Neural progenitor cell (in vitro differentiated cells): Measurements from ENCODE around the gene DHH. TPM values are rescaled to one million over a fixed set of nuclear protein-coding genes. Genes with fewer than 3 reads are reported as not detected.

ENCODE experiments used
- DNase-seq: peaks from one replicate; pipeline ENCODE4 v3.0.0-alpha.2; 2016; ENCODE audit warnings: low spot score
- H2AFZ ChIP-seq: fragments of 200-600 bp; sonication (generic); replicated peaks from 2 replicates; pipeline ENCODE4 v1.6.1; 2016; ENCODE audit warnings: antibody characterized with exemption
- H3F3A ChIP-seq: fragments of 200-600 bp; sonication (generic); 2 replicates; pipeline ENCODE4 v1.6.1; 2016; ENCODE audit warnings: antibody characterized with exemption, low read depth
- H3K27ac ChIP-seq: fragments of 200-600 bp; sonication (generic); 2 replicates; pipeline ENCODE4 v1.5.1; 2016; ENCODE audit warnings: mild to moderate bottlenecking
- H3K27me3 ChIP-seq: fragments of 200-600 bp; sonication (generic); 2 replicates; pipeline ENCODE4 v1.6.1; 2016; ENCODE audit warnings: mild to moderate bottlenecking, moderate library complexity
- H3K36me3 ChIP-seq: fragments of 200-600 bp; sonication (generic); 2 replicates; pipeline ENCODE4 v1.5.1; 2016
- H3K4me1 ChIP-seq: fragments of 200-600 bp; sonication (generic); 2 replicates; pipeline ENCODE4 v1.6.1; 2016; ENCODE audit warnings: mixed run types
- H3K4me2 ChIP-seq: fragments of 200-600 bp; sonication (generic); 2 replicates; pipeline ENCODE4 v1.6.1; 2016
- H3K4me3 ChIP-seq: fragments of 200-600 bp; sonication (generic); 2 replicates; pipeline ENCODE4 v1.5.1; 2016
- H3K79me2 ChIP-seq: fragments of 200-600 bp; sonication (generic); 2 replicates; pipeline ENCODE4 v1.6.1; 2016; ENCODE audit warnings: low read depth
- H3K9ac ChIP-seq: fragments of 200-600 bp; sonication (generic); 2 replicates; pipeline ENCODE4 v1.6.1; 2016
- H3K9me3 ChIP-seq: fragments of 200-600 bp; sonication (generic); 2 replicates; pipeline ENCODE4 v1.5.1; 2016; ENCODE audit warnings: low read depth
- H4K20me1 ChIP-seq: fragments of 200-600 bp; sonication (generic); 2 replicates; pipeline ENCODE4 v1.6.1; 2016; ENCODE audit warnings: low read depth
- H3K27ac Mint-ChIP-seq: 3 replicates; pipeline ENCODE4 v1.8.0; 2021; ENCODE audit warnings: mixed read lengths
- H3K27me3 Mint-ChIP-seq: 2 replicates; pipeline ENCODE4 v1.8.0; 2022; ENCODE audit warnings: low read depth, mild to moderate bottlenecking, inconsistent platforms, moderate library complexity, mixed read lengths; ENCODE audit not compliant: insufficient read depth
- H3K36me3 Mint-ChIP-seq: 3 replicates; pipeline ENCODE4 v1.8.0; 2021; ENCODE audit warnings: mixed read lengths
- H3K4me1 Mint-ChIP-seq: 3 replicates; pipeline ENCODE4 v1.8.0; 2021; ENCODE audit warnings: mixed read lengths
- H3K4me3 Mint-ChIP-seq: 3 replicates; pipeline ENCODE4 v1.8.0; 2021; ENCODE audit warnings: mild to moderate bottlenecking, moderate library complexity, mixed read lengths
- H3K9me3 Mint-ChIP-seq: 3 replicates; pipeline ENCODE4 v1.8.0; 2020; ENCODE audit warnings: mixed read lengths
- EZH2 ChIP-seq: fragments of 200-600 bp; sonication (generic); IDR thresholded peaks from 2 replicates; pipeline ENCODE4 v1.6.1; 2017; ENCODE audit warnings: antibody characterized with exemption, mild to moderate bottlenecking, moderate library complexity
- EZH2phosphoT487 ChIP-seq: fragments of 200-600 bp; sonication (generic); IDR thresholded peaks from 2 replicates; pipeline ENCODE4 v1.6.1; 2017; ENCODE audit warnings: antibody characterized with exemption
- small RNA-seq: library from RNA; depleted of rRNA; stranded (forward); fragments of <200 nt; gene quantifications from one replicate; pipeline ENCODE3, GENCODE V24; 2015
- total RNA-seq: library from RNA; depleted of rRNA; stranded (reverse); fragments of >200 nt; gene quantifications from 2 replicates; pipeline ENCODE4 v1.2.3, GENCODE V29; 2015; ENCODE audit warnings: low replicate concordance
- TF ChIP-seq, protein P1 (sequence below): fragments of 200-600 bp; sonication (generic); IDR thresholded peaks from 2 replicates; pipeline ENCODE4 v1.5.1; 2017; ENCODE audit warnings: antibody characterized with exemption, mild to moderate bottlenecking

Gene DHH
- total RNA-seq, 1 donor from 2014 or later: not detected

DNA sequence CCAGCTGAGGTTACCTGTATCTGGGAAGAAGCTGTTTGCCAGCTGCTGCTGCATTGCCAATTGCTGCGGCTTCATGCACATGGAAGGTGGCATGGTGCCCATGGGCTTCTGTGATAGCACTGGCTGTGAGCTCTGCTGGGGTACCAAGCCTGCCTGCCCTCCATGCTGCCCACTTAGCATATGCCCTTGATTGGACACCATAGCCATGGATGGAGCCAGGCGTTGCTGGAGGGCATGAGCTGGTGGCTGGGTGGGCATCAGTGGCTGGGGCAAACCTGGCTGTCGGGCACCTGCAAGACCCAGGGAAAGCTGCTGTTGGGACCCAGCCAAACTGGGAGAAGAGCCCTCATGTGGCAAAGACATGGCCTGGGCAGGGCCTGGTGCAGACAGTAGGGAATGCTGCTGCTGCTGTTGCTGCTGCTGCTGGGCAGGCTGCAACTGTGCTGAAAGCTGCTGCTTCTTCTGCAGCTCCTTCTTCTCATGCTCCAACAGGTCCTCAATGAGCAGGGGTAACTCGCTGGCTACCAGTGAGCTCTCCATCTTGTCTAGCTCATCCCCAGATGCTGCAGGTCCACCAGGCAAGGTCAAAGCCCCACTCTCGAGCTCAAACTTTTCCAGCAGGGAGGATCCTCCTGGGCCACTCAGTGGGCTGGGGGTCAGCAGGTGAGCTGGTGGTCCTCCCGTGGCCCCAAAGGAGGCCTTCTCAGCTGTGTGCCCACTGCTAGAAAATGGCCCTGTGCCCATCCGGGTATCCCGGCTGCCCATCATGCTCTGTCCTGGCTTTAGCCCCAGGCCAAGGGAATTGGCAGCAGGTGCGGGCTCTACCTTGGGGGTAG is 57.3 kb downstream of the DHH start:
- H3K36me3 Mint-ChIP-seq: peaks cover 29% of the 10 kb centered on the region
- no peak overlapping the region for H3K4me3 ChIP-seq
- H3K27ac Mint-ChIP-seq: no peak overlapping the region
- no peaks in the 10 kb centered on the region for H3K27me3 ChIP-seq
- no peak overlapping the region for H3K4me2 ChIP-seq
- H4K20me1 ChIP-seq: peaks cover 20% of the 10 kb centered on the region
- H3K36me3 ChIP-seq: no peaks in the 10 kb centered on the region
- no peak overlapping the region for H2AFZ ChIP-seq
- H3K4me3 Mint-ChIP-seq: no peak overlapping the region
- no peak overlapping the region for H3K27ac ChIP-seq
- H3F3A ChIP-seq: no peaks in the 10 kb centered on the region
- no peak overlapping the region for H3K9ac ChIP-seq
- H3K79me2 ChIP-seq: no peaks in the 10 kb centered on the region
- TF ChIP-seq EZH2phosphoT487: no peak
- TF ChIP-seq, protein P1, sequence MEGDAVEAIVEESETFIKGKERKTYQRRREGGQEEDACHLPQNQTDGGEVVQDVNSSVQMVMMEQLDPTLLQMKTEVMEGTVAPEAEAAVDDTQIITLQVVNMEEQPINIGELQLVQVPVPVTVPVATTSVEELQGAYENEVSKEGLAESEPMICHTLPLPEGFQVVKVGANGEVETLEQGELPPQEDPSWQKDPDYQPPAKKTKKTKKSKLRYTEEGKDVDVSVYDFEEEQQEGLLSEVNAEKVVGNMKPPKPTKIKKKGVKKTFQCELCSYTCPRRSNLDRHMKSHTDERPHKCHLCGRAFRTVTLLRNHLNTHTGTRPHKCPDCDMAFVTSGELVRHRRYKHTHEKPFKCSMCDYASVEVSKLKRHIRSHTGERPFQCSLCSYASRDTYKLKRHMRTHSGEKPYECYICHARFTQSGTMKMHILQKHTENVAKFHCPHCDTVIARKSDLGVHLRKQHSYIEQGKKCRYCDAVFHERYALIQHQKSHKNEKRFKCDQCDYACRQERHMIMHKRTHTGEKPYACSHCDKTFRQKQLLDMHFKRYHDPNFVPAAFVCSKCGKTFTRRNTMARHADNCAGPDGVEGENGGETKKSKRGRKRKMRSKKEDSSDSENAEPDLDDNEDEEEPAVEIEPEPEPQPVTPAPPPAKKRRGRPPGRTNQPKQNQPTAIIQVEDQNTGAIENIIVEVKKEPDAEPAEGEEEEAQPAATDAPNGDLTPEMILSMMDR: no peak
- TF ChIP-seq EZH2: no peak
- no peaks in the 10 kb centered on the region for H3K9me3 ChIP-seq
- no peaks in the 10 kb centered on the region for H3K4me1 Mint-ChIP-seq
- peaks cover 6% of the 10 kb centered on the region for H3K27me3 Mint-ChIP-seq
- H3K4me1 ChIP-seq: no peaks in the 10 kb centered on the region
- no peaks in the 10 kb centered on the region for H3K9me3 Mint-ChIP-seq
- no peak for DNase-seq

Small RNA genes lying within 50 kb of the gene (small RNA-seq; reads per million reads assigned to genes)
- not detected for gene RF00019

Other genes starting within 250 kb of the DHH start
- gene DDX23, start 242.6 kb downstream of the DHH start, total RNA-seq: 95.6 and 109 TPM in 2 replicates
- gene RND1, start 228.9 kb downstream of the DHH start, total RNA-seq: 9.8 and 16.7 TPM in 2 replicates
- gene FKBP11, start 169.3 kb downstream of the DHH start, total RNA-seq: 12.6 and 18.2 TPM in 2 replicates
- 84.1 and 144 TPM in 2 replicates for gene ARF3, start 137.3 kb downstream of the DHH start, total RNA-seq
- gene WNT10B, start 123.1 kb downstream of the DHH start, total RNA-seq: 0.07 and 1.2 TPM in 2 replicates
- gene WNT1, start 116.5 kb downstream of the DHH start, total RNA-seq: 0.56 TPM in 1 of 2 replicates, not detected in the other
- gene DDN, start 95.4 kb downstream of the DHH start, total RNA-seq: 0.25 TPM in 1 of 2 replicates, not detected in the other
- gene PRKAG1, start 76.0 kb downstream of the DHH start, total RNA-seq: 32.4 and 41.8 TPM in 2 replicates
- 19.0 and 31.3 TPM in 2 replicates for gene KMT2D, start 34.0 kb downstream of the DHH start, total RNA-seq
- gene RHEBL1, start 24.8 kb downstream of the DHH start, total RNA-seq: 5.3 and 6.0 TPM in 2 replicates
- gene LMBR1L, start 16.0 kb upstream of the DHH start, total RNA-seq: 32.7 and 69.5 TPM in 2 replicates
- gene TUBA1B, start 36.6 kb upstream of the DHH start, total RNA-seq: 2,741 and 4,208 TPM in 2 replicates
- 1,211 and 1,863 TPM in 2 replicates for gene TUBA1A, start 94.3 kb upstream of the DHH start, total RNA-seq
- gene TUBA1C, start 170.3 kb upstream of the DHH start, total RNA-seq: 402 and 655 TPM in 2 replicates
- gene PRPH, start 200.3 kb upstream of the DHH start, total RNA-seq: 0.74 TPM in 1 of 2 replicates, not detected in the other
- 40.0 and 66.4 TPM in 2 replicates for gene TROAP, start 228.5 kb upstream of the DHH start, total RNA-seq
- 0.84 and 2.8 TPM in 2 replicates for gene C1QL4, start 242.4 kb upstream of the DHH start, total RNA-seq